HG03135 (cell line): ENCODE data around the gene ZNF277.
"Not testable (repeated sequence)": the region's sequence is repeated elsewhere in the genome, so short reads cannot be mapped to it uniquely, and the experiment has no call there.

ENCODE experiments used
- ATAC-seq: cut with Tn5 transposase; IDR thresholded peaks from one replicate; pipeline ENCODE4 v1.9.1; 2021; ENCODE audit warnings: mild to moderate bottlenecking, moderate library complexity; ENCODE audit not compliant: unreplicated experiment

ZNF277 gene

GRCh38 chr7:112286250-112287086 is 80.0 kb downstream of the ZNF277 start:
- ATAC-seq = peak; percentile 71

GRCh38 chr7:112288301-112288700 is 81.8 kb downstream of the ZNF277 start:
- ATAC-seq = no peak

GRCh38 chr7:112290065-112290464 is 83.6 kb downstream of the ZNF277 start:
- ATAC-seq = no peak

GRCh38 chr7:112292162-112292561 is 85.7 kb downstream of the ZNF277 start:
- ATAC-seq = no peak

GRCh38 chr7:112293416-112293815 is 86.9 kb downstream of the ZNF277 start:
- ATAC-seq = no peak

- no peak for ATAC-seq
Observed at GRCh38 chr7:112296432-112296831, 89.9 kb downstream of the ZNF277 start.

- no peak for ATAC-seq
Observed at GRCh38 chr7:112297681-112298080, 91.2 kb downstream of the ZNF277 start.

GRCh38 chr7:112298543-112299100 is 92.1 kb downstream of the ZNF277 start:
- no peak for ATAC-seq

- ATAC-seq = no peak
Observed at GRCh38 chr7:112300072-112300471, 93.6 kb downstream of the ZNF277 start.

- ATAC-seq = no peak
Observed at GRCh38 chr7:112300831-112301407, 94.4 kb downstream of the ZNF277 start.

- no peak for ATAC-seq
Observed at GRCh38 chr7:112302566-112302965, 96.1 kb downstream of the ZNF277 start.

- no peak for ATAC-seq
Observed at GRCh38 chr7:112306903-112307302, 100.4 kb downstream of the ZNF277 start.

- no peak for ATAC-seq
Observed at GRCh38 chr7:112307506-112307905, 101.0 kb downstream of the ZNF277 start.

- ATAC-seq = no peak
Observed at GRCh38 chr7:112308974-112309373, 102.5 kb downstream of the ZNF277 start.

- not testable (repeated sequence) for ATAC-seq
Observed at GRCh38 chr7:112316803-112317202, 110.3 kb downstream of the ZNF277 start.

GRCh38 chr7:112322070-112322469 is 115.6 kb downstream of the ZNF277 start:
- ATAC-seq = no peak

GRCh38 chr7:112327566-112327965 is 121.1 kb downstream of the ZNF277 start:
- ATAC-seq = no peak

GRCh38 chr7:112331492-112331891 is 125.0 kb downstream of the ZNF277 start:
- ATAC-seq = no peak

- ATAC-seq = no peak
Observed at GRCh38 chr7:112334366-112334765, 127.9 kb downstream of the ZNF277 start.

- no peak for ATAC-seq
Observed at GRCh38 chr7:112336261-112336660, 129.8 kb downstream of the ZNF277 start.

GRCh38 chr7:112336936-112337576 is 130.6 kb downstream of the ZNF277 start:
- no peak for ATAC-seq

- ATAC-seq = no peak
Observed at GRCh38 chr7:112337892-112338291, 131.4 kb downstream of the ZNF277 start.
